ENCODE results near the gene ZFYVE16.
"Not testable (repeated sequence)": the region's sequence is repeated elsewhere in the genome, so short reads cannot be mapped to it uniquely, and the experiment has no call there.

The ZFYVE16 gene

GRCh38 chr5:80407735-80408483 lies at the start of gene ZFYVE16:
ZFYVE16 (plus strand) TSS chr5:80408064; CDS start chr5:80434148, 26,084 bp downstream.
- peak; percentile 92 to 93 for DNase-seq (ENCODE audit: low read depth in 2 of 2)

GRCh38 chr5:80360914-80361444 lies 46.9 kb upstream of the ZFYVE16 start:
- no peak for DNase-seq (ENCODE audit: low read depth in 2 of 2)

- DNase-seq (ENCODE audit: low read depth in 2 of 2): no peak
These were observed 43.0 kb upstream of the ZFYVE16 start for GRCh38 chr5:80364892-80365291.

- DNase-seq (ENCODE audit: low read depth in 2 of 2): no peak
These were observed 39.0 kb upstream of the ZFYVE16 start for GRCh38 chr5:80368661-80369480.

GRCh38 chr5:80369521-80369920 lies 38.3 kb upstream of the ZFYVE16 start:
- no peak for DNase-seq (ENCODE audit: low read depth in 2 of 2)

GRCh38 chr5:80370390-80370789 lies 37.5 kb upstream of the ZFYVE16 start:
- no peak for DNase-seq (ENCODE audit: low read depth in 2 of 2)

GRCh38 chr5:80372780-80373179 lies 35.1 kb upstream of the ZFYVE16 start:
- no peak for DNase-seq (ENCODE audit: low read depth in 2 of 2)

GRCh38 chr5:80374188-80374587 lies 33.7 kb upstream of the ZFYVE16 start:
- DNase-seq (ENCODE audit: low read depth in 2 of 2): no peak

- no peak for DNase-seq (ENCODE audit: low read depth in 2 of 2)
These were observed 31.3 kb upstream of the ZFYVE16 start for GRCh38 chr5:80376557-80376956.

GRCh38 chr5:80382488-80382887 lies 25.4 kb upstream of the ZFYVE16 start:
- DNase-seq (ENCODE audit: low read depth in 2 of 2): no peak

GRCh38 chr5:80387063-80387768 lies 20.6 kb upstream of the ZFYVE16 start:
- DNase-seq (ENCODE audit: low read depth in 2 of 2): no peak

GRCh38 chr5:80389580-80389979 lies 18.3 kb upstream of the ZFYVE16 start:
- no peak for DNase-seq (ENCODE audit: low read depth in 2 of 2)

- not testable (repeated sequence) for DNase-seq (ENCODE audit: low read depth in 2 of 2)
These were observed 17.5 kb upstream of the ZFYVE16 start for GRCh38 chr5:80390413-80390812.

GRCh38 chr5:80391267-80391666 lies 16.6 kb upstream of the ZFYVE16 start:
- not testable (repeated sequence) for DNase-seq (ENCODE audit: low read depth in 2 of 2)

GRCh38 chr5:80399526-80400239 lies 8.2 kb upstream of the ZFYVE16 start:
- DNase-seq (ENCODE audit: low read depth in 2 of 2): no peak

- DNase-seq (ENCODE audit: low read depth in 2 of 2): not testable (repeated sequence)
These were observed 7.5 kb upstream of the ZFYVE16 start for GRCh38 chr5:80400368-80400767.

- no peak for DNase-seq (ENCODE audit: low read depth in 2 of 2)
These were observed 4.1 kb upstream of the ZFYVE16 start for GRCh38 chr5:80403782-80404181.

- no peak for DNase-seq (ENCODE audit: low read depth in 2 of 2)
These were observed 707 bp upstream of the ZFYVE16 start for GRCh38 chr5:80406980-80407734.

GRCh38 chr5:80408484-80409366 lies 861 bp downstream of the ZFYVE16 start:
- DNase-seq (ENCODE audit: low read depth in 2 of 2): no peak

Measured in fibroblast of skin of left quadriceps (primary cell).